H1 (cell line): ENCODE measurements around the gene TMEM238.

Experiments
- GABPA ChIP-seq: IDR thresholded peaks from 2 replicates; pipeline ENCODE4 v1.6.1; 2011; ENCODE audit warnings: mild to moderate bottlenecking, low read length, moderate library complexity, borderline replicate concordance; ENCODE audit not compliant: insufficient read depth
- KDM1A ChIP-seq: fragments of 200-600, 300-600 bp; sonication (generic); IDR thresholded peaks from 2 replicates; pipeline ENCODE4 v1.7.1; 2016; ENCODE audit warnings: mild to moderate bottlenecking, low read length, borderline replicate concordance
- NRF1 ChIP-seq: IDR thresholded peaks from 2 replicates; pipeline ENCODE4 v1.6.1; 2011; ENCODE audit warnings: mild to moderate bottlenecking, low read depth, low read length, improper control_type of control experiment

DNA sequence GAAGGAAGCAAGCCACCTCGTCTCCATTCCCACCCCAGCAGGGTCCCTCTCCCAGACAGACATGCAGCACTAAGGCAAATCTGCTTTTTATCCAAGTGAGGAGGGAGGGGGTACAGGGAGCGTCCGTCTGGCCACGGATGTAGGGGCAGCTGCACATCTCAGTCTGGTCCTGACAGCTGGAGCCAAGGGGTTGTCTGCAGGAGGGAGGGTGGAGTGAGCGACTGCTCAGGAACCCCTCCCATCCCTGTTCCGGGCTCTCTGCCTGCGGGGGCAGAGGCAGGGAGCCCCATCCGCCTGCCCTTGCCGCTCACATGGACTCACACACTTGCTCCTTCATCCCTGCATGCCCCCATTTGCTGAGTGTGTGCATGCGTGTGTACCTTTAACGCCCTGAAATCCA is 4.9 kb downstream of the TMEM238 start:
- TF ChIP-seq KDM1A: no peak
- no peak for TF ChIP-seq NRF1
- no peak for TF ChIP-seq GABPA
